ENCODE data around the gene PSG11. TPM values are rescaled to one million over a fixed set of nuclear protein-coding genes. Genes with fewer than 3 reads are reported as not detected.
A peak's percentile ranks its signal among the peaks of the same experiment; 100 is the strongest.
"Not testable (repeated sequence)": the region's sequence is repeated elsewhere in the genome, so short reads cannot be mapped to it uniquely, and the experiment has no call there.

PSG11 gene
- total RNA-seq, 1 experiment from 2014 or later, result 0.41 TPM

DNA sequence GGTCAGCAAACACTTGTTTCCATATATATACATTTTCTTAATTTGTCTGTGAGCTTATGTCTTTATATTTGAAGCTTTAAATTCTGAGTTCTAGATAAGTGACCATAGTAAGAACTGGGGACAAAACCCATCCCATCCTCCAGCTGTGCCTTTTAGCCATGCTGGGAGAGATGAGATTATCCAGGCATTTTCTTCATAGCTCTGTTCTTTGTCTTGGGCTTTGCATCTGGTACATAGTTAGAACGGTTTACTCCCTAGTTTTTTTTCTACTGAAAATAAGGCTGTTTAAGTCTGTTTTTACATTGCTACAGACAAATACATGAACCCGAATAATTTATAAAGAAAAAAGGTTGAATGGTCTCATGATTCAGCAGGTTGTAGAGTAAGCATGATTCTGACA, 20.3 kb upstream of the PSG11 start:
- H3K36me3 ChIP-seq (ENCODE audit: control insufficient read depth, insufficient read depth, low read length); POLR2A ChIA-PET; H3K36me3 Mint-ChIP-seq (ENCODE audit: insufficient read depth, unreplicated experiment); H3K27ac Mint-ChIP-seq (ENCODE audit: unreplicated experiment); H3K4me1 Mint-ChIP-seq (ENCODE audit: low read depth, unreplicated experiment); BruUV-seq (replicated peaks); CTCF ChIA-PET; H3K4me3 Mint-ChIP-seq (ENCODE audit: unreplicated experiment); H3K4me3 ChIP-seq (ENCODE audit: low read depth, low read length); H3K4me1 ChIP-seq; H3K27me3 ChIP-seq (replicated peaks; ENCODE audit: control insufficient read depth, insufficient read depth, low read length); H3K9me3 Mint-ChIP-seq (ENCODE audit: unreplicated experiment); H3K27me3 Mint-ChIP-seq (ENCODE audit: insufficient read depth, unreplicated experiment); intact Hi-C loops (cut with micrococcal nuclease; ENCODE audit: unreplicated experiment); DNase-seq; H3K9me3 ChIP-seq: not testable (repeated sequence)

DNA sequence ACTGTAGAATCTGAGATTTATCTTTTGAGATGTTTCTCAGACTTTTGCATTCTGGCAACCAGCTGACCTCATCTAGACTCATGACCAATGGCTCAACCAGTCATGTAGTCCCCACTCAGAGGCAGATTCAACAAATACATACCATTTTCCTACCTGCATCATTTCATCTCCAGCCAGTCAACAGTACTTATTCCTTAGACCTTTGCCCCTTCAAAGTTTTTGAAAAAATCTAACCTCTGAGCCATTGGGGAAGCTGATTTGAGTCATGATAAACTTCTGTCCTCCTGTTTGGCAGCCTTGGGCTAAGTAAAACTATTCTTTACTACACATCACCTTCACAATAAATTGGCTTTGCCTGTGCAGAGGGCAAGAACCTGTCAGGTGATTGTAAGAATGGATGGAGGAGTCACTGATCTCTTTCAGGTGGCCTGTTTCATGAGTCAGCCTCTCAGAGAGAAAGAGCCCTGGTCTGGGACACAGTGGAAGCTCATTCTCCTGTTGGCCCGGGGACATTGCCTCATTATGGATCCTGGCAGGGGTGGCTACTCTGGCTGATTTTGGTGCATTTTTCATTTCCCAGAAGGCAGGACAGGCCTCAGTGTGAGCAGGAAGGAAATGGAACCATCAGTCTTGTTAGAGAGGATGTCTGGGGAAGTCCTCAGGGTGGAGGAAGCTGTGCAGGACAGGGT, 17.4 kb upstream of the PSG11 start:
- H3K27me3 ChIP-seq (replicated peaks; ENCODE audit: control insufficient read depth, insufficient read depth, low read length); H3K36me3 Mint-ChIP-seq (ENCODE audit: insufficient read depth, unreplicated experiment); H3K4me1 Mint-ChIP-seq (ENCODE audit: low read depth, unreplicated experiment); H3K36me3 ChIP-seq (ENCODE audit: control insufficient read depth, insufficient read depth, low read length); H3K27me3 Mint-ChIP-seq (ENCODE audit: insufficient read depth, unreplicated experiment); H3K9me3 ChIP-seq; DNase-seq; H3K4me3 Mint-ChIP-seq (ENCODE audit: unreplicated experiment); H3K4me1 ChIP-seq; POLR2A ChIA-PET; intact Hi-C loops (cut with micrococcal nuclease; ENCODE audit: unreplicated experiment); H3K27ac Mint-ChIP-seq (ENCODE audit: unreplicated experiment); BruUV-seq (replicated peaks); H3K4me3 ChIP-seq (ENCODE audit: low read depth, low read length); CTCF ChIA-PET; H3K9me3 Mint-ChIP-seq (ENCODE audit: unreplicated experiment): not testable (repeated sequence)

DNA sequence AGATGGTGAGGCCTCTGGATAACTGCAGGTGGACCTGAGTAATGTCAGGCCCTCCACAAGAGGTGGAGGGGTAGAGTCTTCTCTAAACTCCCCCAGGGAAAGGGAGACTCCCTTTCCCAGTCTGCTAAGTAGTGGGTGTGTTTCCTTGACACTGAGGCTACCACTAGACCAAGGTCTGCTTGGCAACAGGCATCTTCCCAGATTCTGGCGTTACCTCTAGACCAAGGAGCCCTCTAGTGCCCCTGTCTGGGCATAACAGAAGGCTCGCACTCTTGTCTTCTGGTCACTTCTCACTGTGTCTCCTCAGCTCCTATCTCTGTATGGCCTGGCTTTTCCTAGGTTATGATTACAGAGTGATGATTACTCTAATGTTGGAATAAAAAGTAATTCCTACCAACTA, 5.4 kb upstream of the PSG11 start:
- H3K9me3 Mint-ChIP-seq (ENCODE audit: unreplicated experiment); H3K27me3 Mint-ChIP-seq (ENCODE audit: insufficient read depth, unreplicated experiment); CTCF ChIA-PET; H3K36me3 ChIP-seq (ENCODE audit: control insufficient read depth, insufficient read depth, low read length); H3K4me1 ChIP-seq; H3K4me1 Mint-ChIP-seq (ENCODE audit: low read depth, unreplicated experiment); H3K27me3 ChIP-seq (replicated peaks; ENCODE audit: control insufficient read depth, insufficient read depth, low read length); BruUV-seq (replicated peaks); H3K4me3 ChIP-seq (ENCODE audit: low read depth, low read length); intact Hi-C loops (cut with micrococcal nuclease; ENCODE audit: unreplicated experiment); POLR2A ChIA-PET; H3K9me3 ChIP-seq; H3K36me3 Mint-ChIP-seq (ENCODE audit: insufficient read depth, unreplicated experiment); H3K4me3 Mint-ChIP-seq (ENCODE audit: unreplicated experiment); H3K27ac Mint-ChIP-seq (ENCODE audit: unreplicated experiment): not testable (repeated sequence)
- TF ChIP-seq, protein P1, sequence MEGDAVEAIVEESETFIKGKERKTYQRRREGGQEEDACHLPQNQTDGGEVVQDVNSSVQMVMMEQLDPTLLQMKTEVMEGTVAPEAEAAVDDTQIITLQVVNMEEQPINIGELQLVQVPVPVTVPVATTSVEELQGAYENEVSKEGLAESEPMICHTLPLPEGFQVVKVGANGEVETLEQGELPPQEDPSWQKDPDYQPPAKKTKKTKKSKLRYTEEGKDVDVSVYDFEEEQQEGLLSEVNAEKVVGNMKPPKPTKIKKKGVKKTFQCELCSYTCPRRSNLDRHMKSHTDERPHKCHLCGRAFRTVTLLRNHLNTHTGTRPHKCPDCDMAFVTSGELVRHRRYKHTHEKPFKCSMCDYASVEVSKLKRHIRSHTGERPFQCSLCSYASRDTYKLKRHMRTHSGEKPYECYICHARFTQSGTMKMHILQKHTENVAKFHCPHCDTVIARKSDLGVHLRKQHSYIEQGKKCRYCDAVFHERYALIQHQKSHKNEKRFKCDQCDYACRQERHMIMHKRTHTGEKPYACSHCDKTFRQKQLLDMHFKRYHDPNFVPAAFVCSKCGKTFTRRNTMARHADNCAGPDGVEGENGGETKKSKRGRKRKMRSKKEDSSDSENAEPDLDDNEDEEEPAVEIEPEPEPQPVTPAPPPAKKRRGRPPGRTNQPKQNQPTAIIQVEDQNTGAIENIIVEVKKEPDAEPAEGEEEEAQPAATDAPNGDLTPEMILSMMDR (IDR thresholded peaks at IDR 0.05; ENCODE audit: insufficient read depth in 1 of 2, low read depth in 1 of 2, low read length in 1 of 2, severe bottlenecking in 1 of 2, unreplicated experiment in 1 of 2), result peak in 1 of 2 experiments; percentile 17
- DNase-seq, result peak in 1 of 2 experiments; percentile 13

DNA sequence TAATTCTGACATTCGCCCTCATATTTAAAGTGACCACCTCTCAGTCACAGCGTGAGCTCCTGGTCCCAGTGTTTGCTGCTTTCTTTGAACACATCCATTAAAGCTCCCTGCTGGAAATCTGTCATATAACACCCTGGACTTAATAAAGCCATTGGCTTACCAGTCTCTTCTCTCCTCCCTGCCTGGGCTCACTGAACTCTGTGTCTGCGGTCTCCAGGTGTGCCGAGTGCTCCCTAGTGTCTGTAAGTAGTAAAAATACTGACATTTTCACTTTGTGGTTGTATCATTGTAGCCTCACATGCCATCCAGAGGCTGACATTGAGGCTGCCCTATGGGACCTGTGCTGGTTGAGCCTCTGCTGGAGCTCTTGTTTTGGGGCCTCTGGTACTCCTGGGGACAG, 2.6 kb upstream of the PSG11 start:
- CTCF ChIA-PET, result no interaction called here
- DNase-seq, result no peak

More for the DNA sequence above, 2.6 kb upstream of the PSG11 start:
- TF ChIP-seq, protein P1 (IDR thresholded peaks at IDR 0.05; ENCODE audit: insufficient read depth in 1 of 2, low read depth in 1 of 2, low read length in 1 of 2, severe bottlenecking in 1 of 2, unreplicated experiment in 1 of 2), result no peak
- H3K27me3 Mint-ChIP-seq (ENCODE audit: insufficient read depth, unreplicated experiment), result no peaks in the 10 kb centered on the region
- no peaks in the 10 kb centered on the region for H3K9me3 Mint-ChIP-seq (ENCODE audit: unreplicated experiment)
- Histone ChIP-seq H3K36me3 (ENCODE audit: control insufficient read depth, insufficient read depth, low read length) (no peaks in the 10 kb centered on the region), H3K27me3 (replicated peaks; ENCODE audit: control insufficient read depth, insufficient read depth, low read length) (no peaks in the 10 kb centered on the region), H3K4me3 (ENCODE audit: low read depth, low read length) (no peak overlapping the region), H3K4me1 (no peaks in the 10 kb centered on the region), H3K9me3 (no peaks in the 10 kb centered on the region)
- intact Hi-C loops (cut with micrococcal nuclease; ENCODE audit: unreplicated experiment), result no loop called here
- POLR2A ChIA-PET, result no interaction called here
- no peaks in the 10 kb centered on the region for H3K36me3 Mint-ChIP-seq (ENCODE audit: insufficient read depth, unreplicated experiment)
- no TSS peak for BruUV-seq (replicated peaks)
- H3K27ac Mint-ChIP-seq (ENCODE audit: unreplicated experiment), result no peak overlapping the region
- no peaks in the 10 kb centered on the region for H3K4me1 Mint-ChIP-seq (ENCODE audit: low read depth, unreplicated experiment)
- no peak overlapping the region for H3K4me3 Mint-ChIP-seq (ENCODE audit: unreplicated experiment)
